Stimulated activated CD4-positive, alpha-beta T cell treated with anti-CD3 and anti-CD28 coated beads, Interleukin-1b, Interleukin-23, amount 100 ng/mL, for 24 hours (primary cell): Measurements from ENCODE around the gene QRICH1.

ENCODE experiments used
- DNase-seq, 4 experiments: peaks; one replicate each; pipeline ENCODE4 v3.0.0-alpha.2; 2020; ENCODE audit warnings: low read depth in 4 of 4, low spot score in 1 of 4

The QRICH1 gene

GRCh38 chr3:49119439-49119838 is 25.6 kb upstream of the QRICH1 start:
- no peak for DNase-seq

GRCh38 chr3:49119036-49119435 is 25.2 kb upstream of the QRICH1 start:
- no peak for DNase-seq

GRCh38 chr3:49112262-49112661 is 18.4 kb upstream of the QRICH1 start:
- DNase-seq: no peak

- no peak for DNase-seq
Observed at GRCh38 chr3:49111347-49111746, 17.5 kb upstream of the QRICH1 start.

- no peak for DNase-seq
Observed at GRCh38 chr3:49110780-49111179, 16.9 kb upstream of the QRICH1 start.

- DNase-seq: no peak
Observed at GRCh38 chr3:49108346-49108745, 14.5 kb upstream of the QRICH1 start.

GRCh38 chr3:49104427-49105291 is 10.8 kb upstream of the QRICH1 start, which contains the start of gene QARS1:
TSS of gene QARS1 (minus strand) at chr3:49104757. CDS start at chr3:49104733, 24 bp downstream.
- peak; percentile 67 to 88 (median 80) for DNase-seq

GRCh38 chr3:49104052-49104426 is 10.2 kb upstream of the QRICH1 start:
- DNase-seq: no peak

GRCh38 chr3:49100046-49100615 is 6.3 kb upstream of the QRICH1 start:
- no peak for DNase-seq

GRCh38 chr3:49098910-49099630 is 5.2 kb upstream of the QRICH1 start:
- DNase-seq: no peak

- DNase-seq: no peak
Observed at GRCh38 chr3:49098429-49098828, 4.6 kb upstream of the QRICH1 start.

- DNase-seq: peak; percentile 64 to 72 (median 68)
Observed at GRCh38 chr3:49092938-49093852, 676 bp downstream of the QRICH1 start.

- no peak for DNase-seq
Observed at GRCh38 chr3:49081429-49081828, 12.4 kb downstream of the QRICH1 start.

GRCh38 chr3:49079270-49079669 is 14.6 kb downstream of the QRICH1 start:
- no peak for DNase-seq

- no peak for DNase-seq
Observed at GRCh38 chr3:49076646-49077045, 17.2 kb downstream of the QRICH1 start.

GRCh38 chr3:49076116-49076515 is 17.8 kb downstream of the QRICH1 start:
- no peak for DNase-seq

- no peak for DNase-seq
Observed at GRCh38 chr3:49058011-49058410, 35.9 kb downstream of the QRICH1 start.

- no peak for DNase-seq
Observed at GRCh38 chr3:49057268-49057667, 36.6 kb downstream of the QRICH1 start.

- DNase-seq: no peak
Observed at GRCh38 chr3:49054344-49054862, 39.5 kb downstream of the QRICH1 start.

- DNase-seq: no peak
Observed at GRCh38 chr3:49053543-49053942, 40.3 kb downstream of the QRICH1 start.

GRCh38 chr3:49035281-49035680 is 58.6 kb downstream of the QRICH1 start:
- DNase-seq: no peak
